SIG-M5 (cell line): Measurements from ENCODE around the gene OBSL1.
A peak's percentile ranks its signal among the peaks of the same experiment; 100 is the strongest.

Source experiments
- DNase-seq: peaks from one replicate; lab custom pipeline; 2025; lab: John Stamatoyannopoulos, UW

OBSL1 gene

DNA sequence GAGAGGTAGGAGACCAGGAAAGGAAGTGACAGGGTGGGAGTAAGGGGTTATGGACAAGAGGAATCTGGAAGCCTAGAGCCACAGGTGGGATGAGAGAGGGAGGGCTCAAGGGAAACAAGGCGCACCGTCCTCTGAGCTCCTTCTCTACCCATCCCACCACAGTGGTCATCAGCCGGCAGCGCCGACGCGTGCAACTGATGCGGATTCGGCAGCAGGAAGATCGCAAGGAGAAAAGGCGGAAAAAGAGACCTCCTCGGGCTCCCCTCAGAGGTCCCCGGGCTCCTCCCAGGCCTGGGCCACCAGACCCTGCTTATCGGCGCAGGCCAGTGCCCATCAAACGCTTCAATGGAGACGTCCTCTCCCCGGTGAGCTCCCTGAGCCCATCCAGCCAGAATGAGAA lies 22.3 kb downstream of the OBSL1 start:
- no peak for DNase-seq

DNA sequence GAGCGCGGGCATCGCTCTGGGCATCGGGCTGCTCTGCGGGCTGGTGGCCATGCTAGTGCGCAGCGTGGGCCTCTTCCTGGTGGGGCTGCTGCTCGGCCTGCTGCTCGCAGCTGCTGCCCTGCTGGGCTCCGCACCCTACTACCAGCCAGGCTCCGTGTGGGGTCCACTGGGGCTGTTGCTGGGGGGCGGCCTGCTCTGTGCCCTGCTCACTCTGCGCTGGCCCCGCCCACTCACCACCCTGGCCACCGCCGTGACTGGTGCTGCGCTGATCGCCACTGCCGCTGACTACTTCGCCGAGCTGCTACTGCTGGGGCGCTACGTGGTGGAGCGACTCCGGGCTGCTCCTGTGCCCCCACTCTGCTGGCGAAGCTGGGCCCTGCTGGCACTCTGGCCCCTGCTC lies 23.7 kb downstream of the OBSL1 start:
- no peak for DNase-seq

DNA sequence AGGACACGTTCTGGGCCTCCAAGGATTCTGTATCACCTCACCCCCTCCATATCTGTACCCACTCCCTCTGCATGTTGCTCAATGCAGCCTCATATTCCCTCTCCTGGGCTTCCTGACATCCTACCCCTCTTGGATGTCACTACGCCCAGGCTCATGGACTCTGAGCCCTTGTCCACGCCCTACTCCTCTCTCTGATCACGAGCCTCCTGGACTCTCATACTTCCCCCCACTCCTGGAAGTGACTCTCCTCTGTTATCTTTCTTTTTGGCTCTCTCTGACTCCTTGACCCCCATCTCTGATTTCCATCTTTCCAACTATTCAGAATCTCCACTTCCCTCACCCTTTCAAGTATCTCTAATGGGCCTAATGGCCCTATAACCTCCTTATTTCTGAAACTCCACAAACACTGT lies 25.4 kb downstream of the OBSL1 start:
- DNase-seq: no peak

DNA sequence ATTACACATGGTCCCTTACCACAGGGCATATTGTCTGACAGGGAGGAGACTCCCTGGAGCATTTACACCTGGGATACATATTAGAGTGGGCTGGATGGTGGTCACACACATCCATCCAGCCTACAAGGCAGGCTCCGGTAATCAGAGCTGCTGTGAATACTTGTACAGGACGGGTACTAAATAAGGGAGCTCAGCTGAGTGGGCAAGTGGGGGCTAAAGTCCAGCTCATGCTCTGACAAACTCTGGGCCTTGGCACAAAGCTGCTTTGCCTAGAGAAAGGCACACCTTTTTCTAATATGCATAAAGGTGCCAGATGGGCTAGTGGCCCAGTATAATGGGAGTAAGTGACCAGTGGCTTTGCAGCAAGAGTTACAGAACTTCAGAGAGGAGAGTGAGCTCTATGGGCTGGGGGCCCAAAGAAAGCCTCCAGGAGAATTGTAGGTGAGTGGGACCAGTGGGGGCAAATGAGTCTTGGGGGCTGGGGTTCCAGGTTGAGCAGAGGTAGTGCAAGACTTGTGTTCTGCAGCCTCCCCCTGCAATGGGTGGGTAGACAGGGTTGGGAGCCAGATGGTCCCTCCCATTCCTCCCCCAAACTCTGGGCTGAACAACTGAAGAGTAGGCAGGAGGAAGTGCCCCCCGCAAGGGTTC lies 25.9 kb downstream of the OBSL1 start:
- DNase-seq: no peak

DNA sequence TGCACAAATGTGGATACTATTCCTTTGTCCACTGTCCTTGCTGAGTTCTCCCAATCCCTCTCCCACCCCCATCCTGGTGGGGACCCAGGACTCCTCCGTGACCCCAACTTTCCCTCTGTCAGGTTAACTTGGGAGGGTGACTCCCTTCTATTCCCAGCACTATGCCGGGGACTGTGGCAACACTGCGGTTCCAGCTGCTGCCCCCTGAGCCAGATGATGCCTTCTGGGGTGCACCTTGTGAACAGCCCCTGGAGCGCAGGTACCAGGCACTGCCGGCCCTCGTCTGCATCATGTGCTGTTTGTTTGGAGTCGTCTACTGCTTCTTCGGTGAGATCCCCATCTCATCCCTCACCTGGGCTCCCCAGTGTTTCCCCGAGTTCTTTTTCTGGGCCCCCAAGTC lies 26.8 kb downstream of the OBSL1 start:
- DNase-seq: no peak

DNA sequence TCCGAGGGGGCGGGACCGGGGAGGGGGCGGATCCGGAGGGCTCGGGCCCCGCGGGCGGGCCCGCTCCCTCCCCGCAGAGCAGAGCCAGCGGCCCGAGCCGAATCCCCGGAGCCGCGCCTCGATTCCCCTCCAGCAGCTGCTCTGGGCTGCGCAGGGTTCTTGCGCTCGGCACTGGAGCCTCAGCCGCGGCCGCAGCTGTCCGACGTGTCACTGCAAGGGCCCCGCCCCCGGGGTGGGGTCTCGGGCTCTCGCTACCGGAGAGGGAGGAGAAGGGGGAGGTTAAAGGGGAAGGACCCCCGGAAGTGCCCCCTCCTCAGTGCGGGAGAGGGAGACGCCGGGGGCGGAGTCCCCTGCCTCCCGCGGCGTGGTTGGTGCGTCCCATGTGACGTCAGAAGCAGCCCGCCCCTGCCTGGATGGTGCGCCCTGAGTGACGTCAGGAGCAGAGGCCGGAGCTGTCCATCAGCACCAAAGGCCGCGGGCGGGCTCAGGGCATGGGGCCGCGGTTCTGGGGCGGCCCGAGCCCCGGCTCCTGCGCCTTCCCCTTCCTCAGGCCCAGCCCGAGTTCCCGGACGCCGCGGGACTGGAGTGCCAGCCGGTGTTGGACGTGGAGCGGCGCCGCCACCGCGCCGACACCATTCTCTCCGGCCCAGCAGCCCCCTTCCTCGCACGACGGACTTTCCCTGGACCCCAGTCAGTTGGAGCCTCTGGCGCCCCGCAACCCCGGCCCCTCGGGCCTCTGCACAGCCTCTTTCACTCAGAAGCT lies 27.6 kb downstream of the OBSL1 start, which contains the start of the genes CHPF and TMEM198:
CHPF (minus strand) TSS at position 214 of the 763 bp plus-strand sequence. CDS start 271 bp downstream, outside the sequence.
TMEM198 (plus strand) TSS at position 433 of the 763 bp plus-strand sequence. CDS start 700 bp downstream, outside the sequence.
- DNase-seq: peak; percentile 68

DNA sequence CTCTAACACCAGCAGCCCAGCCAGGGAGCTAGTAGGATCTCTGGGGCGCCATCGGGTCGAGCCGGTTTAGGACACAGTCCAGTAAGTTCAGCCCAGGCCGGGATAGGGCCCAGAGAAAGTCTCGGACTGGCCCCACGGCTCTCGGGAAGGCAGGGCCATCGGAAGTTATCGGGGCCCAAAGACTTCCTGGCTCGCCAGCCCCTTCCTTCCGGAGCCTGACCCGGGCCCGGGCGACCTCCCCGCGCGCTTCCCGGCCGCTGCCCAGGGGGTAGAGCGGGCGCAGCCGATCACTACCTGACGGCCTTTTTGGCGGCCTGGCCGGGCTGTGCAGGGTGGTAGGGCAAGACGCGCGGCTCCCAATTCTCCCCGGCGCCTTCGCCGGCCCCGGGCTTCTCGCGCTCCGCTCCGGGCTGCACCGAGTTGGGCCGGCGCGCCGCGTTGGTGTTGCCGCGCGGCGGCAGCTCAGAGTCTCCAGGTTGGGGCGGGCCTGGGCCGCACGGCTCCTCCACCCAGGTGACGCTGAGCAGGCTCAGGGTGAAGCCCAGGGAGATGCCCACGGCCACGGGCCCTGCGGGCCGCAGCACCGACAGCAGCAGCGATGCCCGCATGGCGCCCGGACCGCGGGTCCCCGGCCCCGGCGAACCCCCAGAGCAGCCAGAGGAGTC lies 28.3 kb downstream of the OBSL1 start:
- DNase-seq: no peak

DNA sequence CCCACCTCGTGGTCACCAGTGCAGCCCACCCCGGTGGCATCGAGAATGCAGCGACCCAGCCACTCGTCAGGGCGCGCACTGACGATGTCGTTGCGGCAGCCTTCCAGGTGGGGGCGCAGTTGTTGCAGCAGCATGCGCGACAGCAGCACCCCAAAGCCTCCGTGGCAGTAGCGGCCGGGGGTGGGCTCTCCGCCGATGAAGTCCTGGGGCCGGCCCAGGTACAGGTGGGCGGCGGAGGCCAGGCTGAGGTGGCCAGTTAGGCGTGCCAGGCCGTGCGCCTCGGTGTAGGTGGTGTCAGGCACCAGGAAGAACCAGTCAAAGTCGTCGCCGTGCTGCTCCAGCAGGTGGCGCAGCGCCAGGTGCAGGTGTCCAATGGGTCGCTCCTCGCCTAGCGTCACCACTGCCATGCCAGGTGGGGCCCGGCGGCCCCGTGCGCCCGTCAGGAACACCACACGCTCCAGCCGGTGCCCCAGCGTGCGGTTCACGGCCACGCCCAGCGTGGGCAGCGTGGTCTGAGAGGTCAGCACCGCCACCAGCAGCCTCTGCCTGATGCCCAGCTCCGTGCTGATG lies 29.6 kb downstream of the OBSL1 start:
- no peak for DNase-seq

DNA sequence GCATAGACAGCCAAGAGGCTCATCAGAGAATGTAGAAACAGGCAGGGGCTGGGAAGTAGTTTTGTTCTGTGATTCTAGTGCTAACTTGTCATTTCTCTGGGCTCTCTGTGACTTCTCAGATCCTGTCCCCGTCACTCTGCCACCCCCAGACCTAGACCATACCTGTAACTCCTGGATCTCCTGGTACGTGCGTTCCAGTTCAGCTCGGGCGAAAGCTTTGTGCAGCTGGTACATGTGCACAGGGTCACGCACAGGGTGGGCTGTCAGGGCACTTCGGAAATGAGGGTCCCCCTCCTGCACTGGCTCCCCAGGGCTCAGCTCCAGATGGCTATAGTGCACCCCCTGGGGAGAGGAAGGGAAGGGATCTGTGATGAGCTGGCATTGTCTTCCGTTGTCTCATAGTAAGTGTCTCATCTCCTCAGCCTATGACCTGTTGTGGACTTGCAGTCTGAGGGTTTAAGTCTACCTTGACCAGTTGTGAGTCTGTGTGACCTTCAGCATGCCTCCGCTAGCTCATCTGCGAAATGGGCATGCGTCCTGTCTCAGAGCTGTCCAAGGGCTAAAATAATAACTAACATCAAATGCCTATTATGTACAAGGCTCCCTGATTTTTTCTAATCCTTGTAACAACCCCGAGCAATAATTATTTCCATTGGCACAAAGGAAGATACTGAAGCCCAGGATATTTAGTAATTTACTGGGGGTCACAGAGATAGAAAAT lies 30.4 kb downstream of the OBSL1 start:
- DNase-seq: no peak

DNA sequence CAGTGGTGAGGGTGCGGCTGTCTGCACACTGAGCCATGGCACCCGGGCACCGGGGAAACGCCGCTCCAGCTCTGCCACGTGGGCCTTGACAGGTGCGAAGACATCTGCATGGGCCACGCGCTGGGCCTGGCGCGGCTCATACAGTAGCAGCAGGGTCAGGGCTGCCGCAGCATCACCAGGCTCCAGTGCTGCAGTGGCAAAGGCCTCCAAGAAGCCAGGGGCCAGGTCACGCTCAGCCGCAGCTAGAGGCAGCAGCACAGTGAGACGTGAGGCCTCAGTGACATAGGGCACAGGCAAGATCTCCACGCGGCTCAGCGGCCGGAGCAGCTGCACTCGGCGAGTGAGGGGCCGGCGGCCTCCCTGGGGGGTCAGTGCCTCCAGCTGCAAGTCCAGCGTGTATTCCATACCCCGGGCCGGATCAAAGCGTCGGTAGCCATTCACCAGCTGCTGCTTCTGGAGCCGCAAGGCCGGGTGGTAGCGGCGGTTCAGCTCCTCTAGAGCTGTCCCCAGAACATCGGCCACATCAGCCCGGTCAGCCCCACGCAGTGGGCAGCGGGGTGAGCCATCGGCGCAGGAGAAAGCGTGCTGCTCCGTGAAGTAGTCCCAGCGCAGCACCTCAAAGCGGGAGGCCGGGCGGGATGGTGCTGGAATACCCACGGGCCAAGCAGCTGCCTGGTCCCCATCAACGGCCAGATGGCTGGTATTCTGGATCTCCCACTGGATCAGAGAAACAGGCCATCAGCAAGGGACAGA lies 31.2 kb downstream of the OBSL1 start:
- DNase-seq: no peak

DNA sequence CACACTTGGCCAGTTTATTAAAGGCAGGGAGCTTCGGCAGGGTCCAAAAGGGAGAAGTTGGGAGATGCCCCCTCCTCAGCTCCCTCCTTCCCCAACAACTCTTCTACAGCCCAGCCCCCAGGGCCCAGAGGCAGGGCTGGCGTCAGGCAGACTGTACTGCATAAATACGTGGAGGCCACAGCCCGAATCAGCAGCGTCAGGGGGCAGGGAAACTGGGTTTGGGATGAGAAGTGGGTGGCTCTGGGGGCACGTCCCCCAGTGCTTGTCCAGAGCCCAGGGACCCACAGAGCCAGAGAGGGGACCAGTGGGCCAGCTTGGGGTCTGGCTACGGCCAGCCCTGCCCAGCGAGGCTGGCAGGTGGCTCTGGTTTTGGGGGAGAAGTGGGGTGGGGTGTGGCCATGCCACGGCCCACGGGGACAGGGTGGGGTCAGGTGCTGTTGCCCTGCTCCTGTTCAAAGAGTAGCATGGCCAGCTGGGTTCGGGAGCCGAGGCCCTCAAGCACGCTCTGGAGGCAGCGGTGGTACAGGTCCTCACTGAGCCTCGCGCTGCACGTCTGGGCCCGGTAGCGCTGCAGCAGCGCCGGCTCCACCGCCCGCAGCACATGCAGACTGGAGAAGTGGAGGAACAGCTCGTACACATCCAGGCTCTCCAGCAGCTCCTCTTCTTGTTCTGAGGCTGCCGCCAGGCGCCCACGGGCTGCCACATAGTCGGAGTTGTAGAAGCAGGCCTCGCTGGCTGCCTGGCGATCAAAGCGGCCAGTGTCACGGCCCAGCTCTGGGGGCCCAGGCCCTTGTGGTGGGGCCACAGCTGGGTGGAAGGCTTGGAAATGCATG lies 32.2 kb downstream of the OBSL1 start:
- DNase-seq: no peak

DNA sequence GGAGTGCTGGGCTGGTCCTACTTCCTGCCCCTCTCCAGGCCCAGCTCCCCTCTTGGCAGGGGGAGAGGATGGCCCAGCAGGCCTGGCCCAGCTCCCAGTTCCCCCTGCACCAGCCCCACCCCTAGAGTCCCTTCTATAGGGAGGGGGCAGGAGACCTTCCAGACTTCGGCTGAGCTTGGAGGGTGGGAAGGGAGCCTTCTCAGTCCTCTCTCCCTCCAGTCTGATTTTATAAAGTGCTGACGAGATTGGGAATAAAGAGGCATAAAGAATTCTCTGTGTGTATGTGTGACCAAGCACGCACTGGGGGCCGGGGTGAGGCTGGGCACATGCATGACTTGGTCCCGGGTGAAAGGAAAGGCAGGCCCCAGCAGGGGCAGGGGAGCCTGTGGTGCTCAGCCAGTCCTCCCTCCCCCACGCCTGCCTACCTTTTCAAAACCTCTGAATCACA lies 32.8 kb downstream of the OBSL1 start:
- DNase-seq: no peak

DNA sequence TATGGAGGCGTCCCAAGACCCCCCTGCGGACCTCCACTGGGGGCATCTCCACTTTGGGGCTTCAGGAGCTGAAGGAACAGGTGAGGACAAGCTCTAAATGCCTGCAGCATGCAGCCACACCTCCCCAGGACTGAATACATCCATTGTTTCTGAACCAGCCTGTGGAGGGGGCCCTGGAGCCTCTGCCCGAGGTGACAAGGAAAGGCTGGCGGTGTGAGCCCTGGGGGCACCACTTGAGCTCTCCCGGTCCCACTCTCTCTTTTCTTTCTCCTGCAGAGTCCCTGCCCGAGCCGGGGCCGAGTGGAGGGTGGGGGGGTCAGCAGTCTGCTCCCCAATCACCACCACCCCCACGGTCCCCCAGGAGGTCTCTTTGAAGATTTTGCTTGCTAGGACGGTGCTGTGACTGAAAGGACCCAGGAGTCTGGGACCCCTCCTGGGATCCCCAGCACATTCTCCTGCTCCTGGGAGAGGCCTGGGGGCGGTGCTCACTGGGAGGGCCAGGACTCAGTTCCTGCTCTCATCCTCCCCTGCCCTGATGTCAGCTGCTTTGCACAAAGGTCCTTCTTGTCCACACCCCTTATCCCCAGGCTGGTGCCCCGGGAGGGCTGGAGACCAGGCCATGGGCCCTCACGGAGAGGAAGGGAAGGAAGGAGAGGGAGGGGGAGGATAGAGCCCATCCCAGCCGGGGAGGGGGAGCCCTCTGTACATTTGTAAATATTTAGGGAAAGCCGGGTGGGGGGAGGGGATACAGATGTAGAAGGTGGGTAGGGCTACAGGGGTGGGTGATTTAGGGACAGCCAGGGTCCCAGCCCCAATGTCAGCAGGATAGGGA lies 33.5 kb downstream of the OBSL1 start:
- no peak for DNase-seq

DNA sequence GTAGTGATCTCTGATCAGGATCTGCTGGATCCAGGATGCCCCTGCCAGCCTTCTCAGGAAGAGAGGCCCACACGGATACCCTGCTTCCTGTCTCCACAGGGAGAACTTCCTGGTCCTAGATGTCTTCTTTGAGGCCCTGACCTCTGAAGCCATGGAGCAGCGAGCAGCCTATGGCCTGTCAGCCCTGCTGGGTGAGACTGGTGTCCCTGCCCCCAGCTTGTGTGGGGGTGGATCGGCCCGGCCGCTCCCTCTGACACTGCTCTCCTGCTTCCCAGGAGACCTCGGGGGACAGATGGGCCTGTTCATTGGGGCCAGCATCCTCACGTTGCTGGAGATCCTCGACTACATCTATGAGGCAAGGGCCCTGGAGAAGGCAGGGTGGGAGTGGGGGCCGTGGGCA lies 34.4 kb downstream of the OBSL1 start:
- DNase-seq: no peak

DNA sequence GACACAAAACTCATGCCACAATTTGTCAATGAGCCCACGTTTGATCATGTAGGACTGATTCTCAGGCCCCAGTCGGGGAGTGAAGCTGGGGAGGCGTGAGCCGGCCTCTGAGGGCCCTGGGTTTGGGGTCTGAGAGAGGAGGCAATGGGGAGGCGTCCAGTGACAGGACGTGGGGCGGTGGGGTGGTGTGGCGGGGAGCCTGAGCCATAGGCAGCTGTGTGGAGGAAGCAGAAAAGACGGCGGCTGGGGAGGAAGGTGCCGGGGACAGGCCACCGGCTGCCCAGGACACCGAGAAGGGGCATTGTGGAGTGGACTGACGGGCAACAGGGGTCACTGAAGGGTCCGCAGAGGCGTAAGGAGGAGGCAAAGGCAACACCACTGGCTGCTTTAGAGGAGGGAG lies 34.9 kb downstream of the OBSL1 start:
- DNase-seq: no peak

DNA sequence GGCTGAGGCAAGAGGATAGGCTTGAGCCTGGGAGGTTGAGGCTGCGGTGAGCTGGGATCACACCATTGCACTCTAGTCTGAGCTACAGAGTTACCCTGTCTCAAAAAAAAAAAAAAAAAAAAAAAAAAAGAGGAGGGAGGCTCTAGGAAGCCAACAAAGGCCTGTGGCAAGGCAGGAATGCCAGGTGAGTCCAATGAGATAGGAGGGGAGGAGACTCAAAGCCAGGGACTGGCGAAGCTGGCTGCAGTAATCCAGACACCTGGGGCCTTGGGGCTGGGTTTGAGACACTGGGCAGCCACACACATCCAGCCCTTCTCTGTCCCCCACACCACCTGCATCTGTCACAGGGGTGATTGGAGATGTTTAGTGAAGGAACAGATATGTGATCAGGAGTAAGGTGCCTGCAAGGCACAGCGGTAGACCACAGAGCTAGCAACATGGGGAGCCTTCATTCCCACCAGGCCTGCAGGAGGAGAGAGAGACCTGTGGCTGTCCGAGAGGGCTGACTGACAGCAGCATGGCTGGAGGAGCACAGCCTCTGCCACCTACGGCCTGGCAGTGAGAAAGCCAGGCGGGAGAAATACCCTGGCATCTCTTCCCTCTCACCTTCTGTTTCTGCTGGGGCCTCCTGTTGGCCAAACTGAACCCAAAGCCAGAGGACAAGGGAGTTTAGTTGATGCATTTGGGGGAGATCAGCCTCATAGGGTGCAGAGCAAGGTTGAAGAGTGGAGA lies 37.2 kb downstream of the OBSL1 start:
- no peak for DNase-seq

DNA sequence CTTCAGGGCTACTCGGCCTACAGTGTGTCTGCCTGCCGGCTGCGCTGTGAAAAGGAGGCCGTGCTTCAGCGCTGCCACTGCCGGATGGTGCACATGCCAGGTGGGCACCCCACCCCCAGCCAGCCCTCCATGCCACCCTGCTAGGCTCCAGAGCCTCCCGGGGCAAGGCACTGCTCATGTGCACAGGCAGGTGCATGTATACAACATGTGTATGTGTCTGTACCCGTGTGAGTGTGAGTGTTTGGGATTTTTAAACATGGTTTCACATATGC lies 39.0 kb downstream of the OBSL1 start:
- no peak for DNase-seq

DNA sequence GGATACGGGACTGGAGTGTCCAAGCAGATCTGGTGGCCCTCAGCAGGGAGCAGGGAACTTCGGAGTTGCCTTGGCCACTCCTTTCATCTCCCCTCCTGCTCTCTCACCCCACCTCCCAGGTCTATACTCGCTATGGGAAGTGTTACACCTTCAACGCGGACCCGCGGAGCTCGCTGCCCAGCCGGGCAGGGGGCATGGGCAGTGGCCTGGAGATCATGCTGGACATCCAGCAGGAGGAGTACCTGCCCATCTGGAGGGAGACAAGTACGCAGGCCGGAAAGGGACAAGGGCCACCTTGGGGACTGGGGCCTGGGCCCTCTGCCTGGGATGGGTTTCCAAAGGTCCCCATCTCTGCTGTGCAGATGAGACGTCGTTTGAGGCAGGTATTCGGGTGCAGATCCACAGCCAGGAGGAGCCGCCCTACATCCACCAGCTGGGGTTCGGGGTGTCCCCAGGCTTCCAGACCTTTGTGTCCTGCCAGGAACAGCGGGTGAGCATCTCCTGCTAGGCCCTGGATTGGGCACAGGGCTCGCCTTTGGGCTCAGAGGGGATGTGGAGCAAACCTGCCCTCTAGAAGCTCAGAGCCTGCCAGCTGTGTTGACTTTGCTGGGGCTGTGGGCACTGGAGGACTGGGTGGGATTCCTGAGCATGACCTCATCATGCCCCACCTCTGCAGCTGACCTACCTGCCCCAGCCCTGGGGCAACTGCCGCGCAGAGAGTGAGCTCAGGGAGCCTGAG lies 39.5 kb downstream of the OBSL1 start:
- DNase-seq: no peak
